K562 (cell line): Measurements from ENCODE around the gene SH3D19. TPM values are rescaled to one million over a fixed set of nuclear protein-coding genes. Genes with fewer than 3 reads are reported as not detected.

Experiments
- E2F8 ChIP-seq: fragments of 450-650 bp; IDR thresholded peaks from 2 replicates; pipeline ENCODE4 v1.7.1; 2018; ENCODE audit warnings: mild to moderate bottlenecking, low read depth; ENCODE audit not compliant: partially characterized antibody
- KLF10 ChIP-seq: fragments of 250-450 bp; sonication (Bioruptor Pico); IDR thresholded peaks from 2 replicates; pipeline ENCODE4 v1.6.1; 2021; ENCODE audit warnings: matching md5 sums
- MCM2 ChIP-seq: fragments of 450-650 bp; IDR thresholded peaks from 2 replicates; pipeline ENCODE4 v1.6.1; 2017; ENCODE audit warnings: low read depth, mild to moderate bottlenecking
- ZNF57 ChIP-seq: fragments of 450-650 bp; formaldehyde crosslinking; IDR thresholded peaks from 2 replicates; pipeline ENCODE4 v1.4.0; 2020; ENCODE audit warnings: mild to moderate bottlenecking, moderate library complexity
- polyA plus RNA-seq, 8 experiments: library from polyadenylated mRNA; depleted of rRNA in 4 of 8; stranded (reverse) in 5 of 8; unstranded in 3 of 8; fragments of >200 nt; fragmentation: Nextera tagmentation in 2 of 8; fragmentation: Illumina TruSeq in 1 of 8; extraction: Ambion mirVana in 2 of 8; extraction: Trizol in 1 of 8; gene quantifications; 2 replicates each; pipeline versions ENCODE4 v1.2.1 to v1.2.3, GENCODE V29; 2011 to 2014; ENCODE audit warnings: inconsistent platforms in 1 of 8, missing spikeins in 1 of 8
- total RNA-seq, 7 experiments: library from RNA; depleted of rRNA in 6 of 7; stranded (reverse); fragments of >200 nt in 6 of 7; fragmentation: Illumina TruSeq in 2 of 7; extraction: Trizol in 2 of 7; gene quantifications; 2 replicates each; pipeline versions ENCODE4 v1.2.1 to v1.2.3, GENCODE V29; 2011 to 2021; ENCODE audit warnings: low replicate concordance in 1 of 7
- TF ChIP-seq, protein P1 (sequence below): conservative IDR thresholded peaks from 2 replicates; pipeline ENCODE4 v1.6.1; 2011; ENCODE audit warnings: low read depth, mild to moderate bottlenecking, low read length; ENCODE audit not compliant: control insufficient read depth

SH3D19 gene
- total and polyA plus RNA-seq, 9 of the 15 experiments (the other 6 are each of a cell fraction or from before 2014, with no cell fraction given) = 0.42 to 2.2 (median 1.1) TPM; not detected in 6

DNA sequence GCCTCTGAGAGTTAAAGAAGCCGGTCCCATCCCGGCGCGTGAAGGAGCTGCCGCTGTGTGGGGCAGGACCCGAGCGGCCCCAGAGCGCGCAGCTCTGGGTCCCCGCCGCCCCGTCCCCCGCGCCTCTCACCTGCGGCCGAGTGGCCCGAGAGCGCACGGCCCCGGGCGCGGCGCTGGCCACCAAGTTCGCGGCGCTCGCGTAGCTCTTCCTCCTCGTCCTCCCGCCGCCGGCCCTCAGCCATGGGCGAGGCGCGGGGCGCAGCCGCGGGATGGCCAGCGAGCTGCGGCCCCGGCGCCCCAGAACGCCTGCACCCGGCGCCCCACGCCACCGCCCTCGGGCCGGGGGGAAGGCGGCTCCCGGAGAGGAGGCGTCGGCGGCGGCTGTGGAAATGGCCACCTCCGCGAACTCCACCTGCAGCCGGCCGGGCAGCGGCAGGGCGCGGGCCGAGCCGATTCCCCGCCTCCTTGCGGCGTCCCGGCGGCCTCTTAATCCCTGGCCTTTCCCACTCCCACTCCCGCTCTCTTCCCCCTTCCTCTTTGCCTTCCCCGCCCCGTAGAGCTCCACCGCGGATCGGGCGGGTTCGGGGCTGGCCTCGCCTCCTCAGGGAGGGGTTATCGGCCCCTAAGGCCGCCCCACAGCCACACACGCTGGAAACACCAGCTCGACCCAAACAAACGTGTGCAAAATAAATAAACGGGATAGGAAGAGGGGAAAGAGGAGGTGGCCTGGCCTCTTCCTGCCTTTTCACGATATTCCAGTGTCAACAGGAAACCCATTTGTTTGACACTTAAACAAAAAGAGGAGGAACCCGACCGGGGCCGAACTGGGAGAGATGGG is at the start of gene SH3D19 (continued):
- TF ChIP-seq E2F8 = no peak
- TF ChIP-seq, protein P1, sequence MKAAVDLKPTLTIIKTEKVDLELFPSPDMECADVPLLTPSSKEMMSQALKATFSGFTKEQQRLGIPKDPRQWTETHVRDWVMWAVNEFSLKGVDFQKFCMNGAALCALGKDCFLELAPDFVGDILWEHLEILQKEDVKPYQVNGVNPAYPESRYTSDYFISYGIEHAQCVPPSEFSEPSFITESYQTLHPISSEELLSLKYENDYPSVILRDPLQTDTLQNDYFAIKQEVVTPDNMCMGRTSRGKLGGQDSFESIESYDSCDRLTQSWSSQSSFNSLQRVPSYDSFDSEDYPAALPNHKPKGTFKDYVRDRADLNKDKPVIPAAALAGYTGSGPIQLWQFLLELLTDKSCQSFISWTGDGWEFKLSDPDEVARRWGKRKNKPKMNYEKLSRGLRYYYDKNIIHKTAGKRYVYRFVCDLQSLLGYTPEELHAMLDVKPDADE = no peak
- TF ChIP-seq KLF10 (CRISPR knock-in tag) = no peak
- TF ChIP-seq ZNF57 (CRISPR knock-in tag) = no peak
- TF ChIP-seq MCM2 = no peak
